ENCODE measurements around the gene AKAP7.
"Not testable (repeated sequence)": the region's sequence is repeated elsewhere in the genome, so short reads cannot be mapped to it uniquely, and the experiment has no call there.

AKAP7 gene

DNA sequence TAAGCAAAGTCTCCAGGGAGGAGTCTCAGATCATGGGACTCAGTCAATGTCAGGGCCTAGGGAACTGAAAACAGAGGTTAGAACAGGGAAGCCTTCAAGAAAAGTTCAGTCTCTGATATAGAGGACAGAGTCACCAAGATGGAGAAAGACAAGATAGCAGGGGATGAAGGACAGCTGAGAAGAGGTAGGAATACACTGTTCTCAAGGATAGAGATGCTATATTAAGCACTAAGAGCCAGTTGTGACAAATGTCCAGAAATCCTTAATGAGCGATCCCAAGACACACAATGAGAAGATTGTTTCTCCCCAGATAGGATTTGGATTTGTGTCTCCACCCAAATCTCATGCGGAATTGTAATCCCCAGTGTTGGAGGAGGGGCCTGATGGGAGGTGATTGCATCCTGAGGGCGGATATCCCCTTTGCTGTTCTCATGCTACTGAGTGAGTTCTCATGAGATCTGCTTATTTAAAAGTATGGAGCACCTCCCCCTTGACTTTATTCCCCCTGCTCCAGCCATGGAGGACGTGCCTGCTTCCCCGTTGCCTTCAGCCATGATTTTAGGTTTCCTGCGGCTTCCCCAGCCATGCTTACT lies 168.2 kb downstream of the AKAP7 start:
- DNase-seq: no peak

DNA sequence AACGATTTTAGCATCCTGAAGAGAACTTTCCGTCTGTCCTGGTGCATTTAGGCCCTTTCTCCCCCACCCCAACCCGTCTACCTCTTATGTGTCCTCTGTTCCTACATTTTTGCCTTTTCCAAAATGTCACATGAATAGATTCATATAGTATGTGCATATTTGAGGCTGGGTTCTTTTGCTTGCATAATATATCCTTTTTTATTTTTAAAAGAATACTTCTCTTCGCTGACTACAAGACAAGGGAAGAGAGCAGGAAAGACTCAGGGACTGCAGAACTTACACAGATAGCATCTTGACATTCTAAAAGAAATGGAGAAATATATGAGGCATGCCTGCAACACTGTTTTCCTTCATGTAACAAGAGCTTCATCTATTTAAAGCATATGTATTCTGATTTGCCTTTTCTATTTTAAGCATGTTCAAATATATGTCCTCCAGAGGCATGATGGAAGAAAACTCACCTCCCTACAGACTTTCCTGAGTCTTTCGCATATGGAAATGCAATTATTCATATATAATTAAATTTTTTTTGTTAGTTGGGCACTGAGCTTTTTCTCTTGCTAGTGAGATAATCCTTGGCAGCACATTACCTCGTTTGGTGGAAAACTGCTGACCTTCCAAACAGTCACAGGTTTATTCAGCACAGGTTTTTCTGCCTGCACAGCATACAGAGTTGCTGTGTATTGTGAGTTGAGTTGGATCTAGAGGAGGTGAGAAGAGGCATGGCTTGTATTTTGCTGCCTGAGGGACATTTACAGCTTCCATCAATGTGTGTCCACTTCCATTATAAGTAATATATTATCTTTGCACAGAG lies 170.0 kb downstream of the AKAP7 start:
- no peak for DNase-seq

DNA sequence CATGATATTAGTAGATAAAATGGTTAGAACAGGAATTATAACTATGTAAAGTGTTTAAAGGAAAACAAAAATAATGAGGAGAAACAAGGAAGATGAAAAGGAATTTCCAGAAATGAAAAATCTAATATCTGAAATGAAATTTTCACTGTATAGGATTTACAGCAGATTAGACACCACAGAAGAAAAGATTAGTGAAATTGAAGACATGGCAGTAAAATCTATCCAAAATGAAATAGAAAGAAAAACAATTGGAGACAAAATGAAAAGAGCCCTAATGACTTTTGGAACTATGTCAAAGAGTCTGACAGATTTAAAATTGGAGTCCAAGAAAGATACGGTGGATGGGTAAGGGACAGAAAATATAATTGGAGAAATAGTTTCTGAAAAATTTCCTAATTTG lies 174.2 kb downstream of the AKAP7 start:
- no peak for DNase-seq

DNA sequence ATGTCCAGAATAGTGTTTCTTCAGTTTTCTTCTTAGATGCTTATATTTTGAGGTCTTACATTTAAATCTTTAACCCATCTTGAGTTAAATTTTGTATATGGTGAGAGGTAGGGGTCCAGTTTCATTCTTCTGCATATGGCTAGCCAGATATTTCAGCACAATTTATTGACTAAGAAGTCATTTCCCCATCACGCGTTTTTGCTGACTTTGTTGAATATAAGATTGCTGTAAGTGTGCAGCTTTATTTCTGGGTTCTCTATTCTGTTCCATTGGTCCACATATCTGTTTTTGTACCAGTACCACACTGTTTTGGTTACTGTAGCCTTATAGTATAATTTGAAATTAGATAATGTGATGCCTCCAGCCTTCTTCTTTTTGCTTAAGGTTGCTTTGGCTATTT lies 179.6 kb downstream of the AKAP7 start:
- no peak for DNase-seq

DNA sequence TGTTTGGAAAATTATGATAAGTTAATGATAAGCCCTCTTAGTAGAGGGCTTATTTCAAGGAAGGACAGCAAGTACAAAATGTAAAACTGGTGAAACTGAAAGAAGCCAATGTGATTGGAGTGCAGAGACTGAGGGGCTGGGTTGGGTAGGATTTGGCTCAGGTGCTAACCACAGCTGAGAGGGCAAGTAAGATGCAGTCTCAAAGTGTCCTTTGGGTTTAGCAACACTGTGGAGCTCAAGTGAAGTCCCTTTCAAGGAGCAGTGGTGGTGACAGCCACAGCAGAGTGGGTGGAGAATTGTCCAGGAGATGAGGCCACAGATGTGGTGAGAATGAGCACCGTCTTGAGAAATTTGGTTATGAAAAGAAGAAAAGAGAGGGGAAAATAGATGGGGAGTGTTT lies 181.4 kb downstream of the AKAP7 start:
- DNase-seq: no peak

DNA sequence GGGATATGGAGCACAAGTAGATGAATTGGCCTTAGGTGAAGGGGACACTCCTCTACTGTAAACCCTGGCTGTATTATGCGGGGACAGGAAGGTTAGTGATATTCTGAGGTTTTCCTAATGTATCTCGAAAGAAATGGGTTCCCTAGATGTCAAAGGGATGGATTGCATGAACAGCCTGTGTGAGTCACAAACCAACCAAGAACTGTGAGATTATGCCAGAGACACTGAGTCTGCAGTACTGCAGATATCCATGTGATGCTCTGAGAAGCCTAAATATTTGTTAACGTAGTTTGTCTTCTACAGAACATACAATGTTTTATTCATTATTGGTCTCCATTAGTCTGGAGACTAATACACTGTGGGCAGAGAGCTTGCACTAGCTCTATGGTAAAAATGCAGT lies 182.2 kb downstream of the AKAP7 start:
- DNase-seq: no peak

DNA sequence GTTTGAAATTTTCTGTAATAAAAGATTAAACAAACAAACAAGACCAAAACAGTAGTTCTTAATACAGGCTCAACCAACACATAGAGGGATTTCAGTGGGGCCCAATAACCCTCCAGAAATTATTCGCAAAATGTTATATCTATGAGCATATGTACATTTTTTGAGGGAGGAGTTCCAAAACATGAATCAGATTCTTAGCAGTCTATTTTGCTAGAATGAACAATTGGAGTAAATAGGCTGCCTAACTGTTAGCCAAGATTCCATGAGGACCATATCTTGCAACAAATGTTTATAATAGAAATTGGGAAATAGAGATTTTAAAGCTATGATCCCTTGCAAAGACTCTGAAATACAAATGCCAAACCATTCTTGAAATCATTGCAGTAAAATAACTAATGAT lies 186.3 kb downstream of the AKAP7 start:
- DNase-seq: no peak

DNA sequence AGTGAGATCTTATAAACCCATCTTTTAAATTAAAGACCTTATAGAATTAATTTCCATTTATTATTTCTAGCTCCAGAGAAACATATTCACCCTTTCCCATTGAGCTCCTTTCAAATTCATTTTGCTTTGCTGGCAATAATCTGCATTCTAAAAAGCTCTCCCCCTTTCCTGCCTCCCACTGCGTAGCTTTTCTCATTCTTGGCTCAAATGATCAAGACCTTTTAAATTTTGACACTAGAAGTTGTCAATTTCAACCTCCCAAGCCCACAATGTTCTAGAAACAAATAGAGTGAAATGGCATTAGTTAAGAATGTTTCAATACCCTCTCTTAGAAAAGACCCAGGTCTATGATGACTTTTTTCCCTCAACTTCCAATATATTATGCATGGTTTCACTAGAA lies 186.9 kb downstream of the AKAP7 start:
- no peak for DNase-seq

DNA sequence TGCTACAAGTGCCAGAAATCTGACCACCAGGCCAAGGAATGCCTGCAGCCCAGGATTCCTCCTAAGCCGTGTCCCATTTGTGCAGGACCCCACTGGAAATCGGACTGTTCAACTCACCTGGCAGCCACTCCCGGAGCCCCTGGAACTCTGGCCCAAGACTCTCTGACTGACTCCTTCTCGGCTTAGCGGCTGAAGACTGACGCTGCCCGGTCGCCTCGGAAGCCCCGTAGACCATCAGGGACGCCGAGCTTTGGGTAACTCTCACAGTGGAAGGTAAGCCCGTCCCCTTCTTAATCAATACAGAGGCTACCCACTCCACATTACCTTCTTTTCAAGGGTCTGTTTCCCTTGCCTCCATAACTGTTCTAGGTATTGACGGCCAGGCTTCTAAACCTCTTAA lies 190.4 kb downstream of the AKAP7 start:
- DNase-seq: not testable (repeated sequence)

DNA sequence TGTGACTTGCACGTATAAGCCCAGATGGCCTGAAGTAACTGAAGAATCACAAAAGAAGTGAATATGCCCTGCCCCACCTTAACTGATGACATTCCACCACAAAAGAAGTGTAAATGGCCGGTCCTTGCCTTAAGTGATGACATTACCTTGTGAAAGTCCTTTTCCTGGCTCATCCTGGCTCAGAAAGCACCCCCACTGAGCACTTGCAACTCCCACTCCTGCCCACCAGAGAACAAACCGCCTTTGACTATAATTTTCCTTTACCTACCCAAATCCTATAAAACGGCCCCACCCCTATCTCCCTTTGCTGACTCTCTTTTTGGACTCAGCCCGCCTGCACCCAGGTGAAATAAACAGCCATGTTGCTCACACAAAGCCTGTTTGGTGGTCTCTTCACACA lies 193.5 kb downstream of the AKAP7 start:
- DNase-seq: not testable (repeated sequence)

DNA sequence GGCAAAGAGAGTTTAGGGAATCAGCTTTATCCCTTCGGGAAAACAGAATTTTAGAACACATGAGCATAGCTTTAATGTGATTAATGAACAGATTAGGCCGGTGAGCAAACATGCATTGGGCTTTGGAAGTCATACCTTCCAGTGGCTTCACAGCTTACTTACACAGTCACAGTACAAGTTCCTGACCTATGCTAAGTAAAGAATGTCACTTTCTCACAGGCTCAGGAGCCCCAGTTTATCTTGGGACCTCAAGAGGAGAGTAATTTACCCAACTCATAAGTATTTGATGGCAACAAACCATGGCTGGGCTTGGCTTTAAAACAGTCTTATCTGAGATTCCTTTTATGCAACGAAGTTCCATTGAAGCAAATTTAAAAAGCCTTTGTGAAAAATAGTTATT lies 195.9 kb downstream of the AKAP7 start:
- DNase-seq: no peak

DNA sequence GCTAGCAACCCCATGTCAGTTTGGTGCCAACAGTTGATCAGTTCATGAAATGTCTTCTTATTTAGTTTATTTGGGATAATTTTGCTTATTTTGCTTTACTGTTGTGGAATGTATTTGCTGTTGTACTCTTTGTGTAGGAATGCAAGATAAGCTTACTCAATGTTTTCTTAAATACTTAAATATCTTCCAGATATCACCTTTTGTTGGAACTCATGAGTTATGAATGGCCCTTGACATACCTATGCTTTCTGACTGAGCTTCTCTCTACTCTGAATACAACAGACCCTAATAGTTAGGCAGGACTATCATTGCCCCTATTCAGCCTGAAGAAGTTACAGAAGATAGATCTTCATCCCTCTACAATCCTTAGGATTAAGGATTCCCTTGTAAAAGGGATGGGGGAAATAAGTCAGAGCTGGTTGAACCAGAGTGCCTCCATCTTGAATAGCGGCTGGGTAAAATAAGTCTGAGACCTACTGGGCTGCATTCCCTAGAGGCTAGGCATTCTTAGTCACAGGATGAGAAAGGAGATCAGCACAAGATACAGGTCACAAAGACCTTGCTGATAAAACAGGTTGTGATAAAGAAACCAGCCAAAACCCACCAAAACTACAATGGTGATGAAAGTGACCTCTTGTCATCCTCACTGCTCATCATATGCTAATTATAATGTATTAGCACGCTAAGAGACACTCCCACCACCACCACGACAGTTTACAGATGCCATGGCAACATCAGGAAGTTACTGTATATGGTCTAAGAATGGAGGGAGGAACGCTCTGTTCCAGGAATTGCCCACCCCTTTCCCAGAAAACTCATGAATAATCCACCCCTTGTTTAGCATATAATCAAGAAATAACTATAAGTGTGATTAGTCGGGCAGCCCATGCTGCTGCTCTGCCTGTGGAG lies 196.9 kb downstream of the AKAP7 start:
- DNase-seq: no peak

All from activated effector memory CD4-positive, alpha-beta T cell treated with Interleukin-2 at 50 U/mL for 16 hours (primary cell).